Myocyte (in vitro differentiated cells): ENCODE data around the gene GMDS. TPM values are rescaled to one million over a fixed set of nuclear protein-coding genes. Genes with fewer than 3 reads are reported as not detected.

Experiments
- DNase-seq: peaks from one replicate; pipeline ENCODE4 v3.0.0-alpha.2; 2012; ENCODE audit warnings: low read depth
- total RNA-seq: library from RNA; depleted of rRNA; stranded (reverse); fragments of >200 nt; gene quantifications from 2 replicates; pipeline ENCODE4 v1.2.3, GENCODE V29; 2014

The GMDS gene
- total RNA-seq, 1 donor from 2014 or later: 9.3 TPM

GRCh38 chr6:1621070-1621701 is 624.2 kb downstream of the GMDS start:
- DNase-seq: no peak

GRCh38 chr6:1620504-1621069 is 624.8 kb downstream of the GMDS start:
- no peak for DNase-seq

DNA sequence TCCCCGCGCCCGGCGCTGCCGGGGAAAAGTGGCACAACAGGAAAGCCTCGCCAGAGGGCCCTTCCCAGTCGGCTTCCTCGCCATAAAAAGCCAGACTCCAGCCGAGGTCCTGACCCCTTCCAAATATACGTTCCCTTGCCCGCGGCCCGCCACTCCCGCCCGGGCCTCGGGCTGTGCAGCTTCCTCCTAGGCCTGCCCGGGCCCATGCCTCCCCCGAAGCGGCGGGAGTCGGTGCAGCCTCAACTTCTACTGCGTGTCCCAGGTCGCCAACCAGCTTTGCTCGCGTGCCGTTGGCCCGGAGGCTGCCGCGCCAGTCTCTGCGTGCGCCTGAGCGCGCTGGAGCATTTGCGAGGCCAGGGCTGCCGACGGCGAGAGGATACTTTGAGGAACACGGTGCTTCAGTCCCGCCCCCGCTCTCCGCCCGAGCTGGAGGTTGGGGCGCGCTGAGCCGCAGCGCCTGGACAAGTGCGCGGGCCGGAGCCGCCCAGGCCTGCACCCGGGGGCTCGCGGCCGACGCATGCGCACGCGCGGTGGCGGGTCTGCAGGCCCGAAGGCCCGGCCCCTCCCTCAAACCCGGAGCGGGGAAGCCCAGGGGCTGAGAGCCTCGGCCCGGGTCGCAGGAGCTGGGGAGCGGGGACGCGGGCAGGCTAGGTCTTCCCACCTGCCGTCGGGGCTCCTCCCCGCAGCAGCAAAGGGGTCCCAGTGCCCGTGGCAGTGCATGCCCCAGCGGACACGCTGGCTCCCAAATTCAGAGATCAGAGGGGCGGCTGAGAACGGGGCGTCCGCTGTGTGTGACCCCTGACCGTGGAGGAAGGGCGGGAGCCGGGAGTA is 625.5 kb downstream of the GMDS start:
- DNase-seq: no peak

DNA sequence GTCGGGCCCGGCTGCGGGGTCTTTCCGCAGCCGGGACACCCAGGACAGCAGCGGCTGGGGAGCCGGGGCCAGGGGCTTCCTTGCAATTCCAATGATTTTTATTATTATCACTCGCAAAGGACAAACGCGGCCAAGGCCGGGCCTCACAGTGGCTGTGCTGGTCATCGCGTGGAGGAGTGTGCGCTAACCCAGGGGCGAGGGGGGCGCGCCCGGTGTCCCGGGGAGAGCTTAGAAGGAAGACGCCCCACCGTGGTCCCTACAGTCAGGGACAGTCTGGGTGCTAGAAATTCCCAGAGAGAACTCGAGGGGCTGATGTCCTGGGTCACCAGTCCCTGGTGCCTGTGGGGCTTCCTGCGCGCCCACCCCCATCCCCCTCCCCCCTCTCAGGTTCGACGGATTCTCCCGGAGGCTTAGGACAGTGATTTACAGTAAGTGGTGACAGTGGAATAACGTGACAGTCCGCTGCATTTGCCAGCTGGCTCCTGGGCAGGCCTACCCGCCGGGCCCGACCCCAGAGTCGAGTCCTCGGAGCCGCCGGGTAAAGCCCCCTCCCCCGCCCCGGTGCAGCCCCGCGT is 626.2 kb downstream of the GMDS start:
- DNase-seq: no peak

DNA sequence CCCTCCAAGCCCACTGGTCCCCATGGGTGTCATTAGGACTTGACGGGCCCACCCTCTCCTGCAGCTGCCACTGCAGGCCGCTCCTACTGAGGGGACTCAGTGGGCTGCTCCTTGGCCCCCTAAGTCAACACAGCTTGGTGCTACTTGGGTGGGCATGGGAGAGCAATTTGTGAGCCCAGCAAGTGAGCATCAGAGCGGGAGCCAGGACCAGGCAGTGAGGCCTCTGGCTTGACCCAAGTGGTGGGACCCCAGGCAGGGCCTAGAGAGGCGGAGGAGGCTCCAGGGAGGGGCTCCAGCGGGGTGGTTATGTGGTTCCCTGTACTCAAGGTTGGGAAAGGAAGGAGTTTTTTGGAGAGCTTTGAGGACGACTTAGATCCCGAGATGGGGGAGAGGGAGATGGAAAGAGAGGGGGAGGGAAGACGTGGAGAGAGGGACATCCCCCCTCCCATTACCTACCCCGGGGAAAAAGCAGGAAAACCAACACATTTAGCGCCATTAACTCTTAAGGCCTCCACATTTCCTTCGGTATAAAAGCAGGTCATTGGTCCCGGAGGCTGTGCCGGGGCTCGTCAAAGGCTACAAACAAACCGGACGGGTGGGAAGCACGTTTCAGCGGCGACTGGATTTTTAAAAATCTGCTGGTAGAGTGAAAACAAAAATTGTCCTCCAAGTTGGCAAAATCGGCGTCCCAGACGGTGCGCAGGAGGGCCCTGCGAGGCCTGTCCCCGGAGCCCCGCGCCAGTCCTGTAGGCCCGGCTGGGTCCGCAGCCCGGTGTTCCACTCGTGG is 626.9 kb downstream of the GMDS start:
- DNase-seq: no peak

GRCh38 chr6:1617466-1618310 is 627.7 kb downstream of the GMDS start:
- no peak for DNase-seq

GRCh38 chr6:1616701-1617463 is 628.5 kb downstream of the GMDS start:
- DNase-seq: no peak

- no peak for DNase-seq
Observed at GRCh38 chr6:1615853-1616420, 629.5 kb downstream of the GMDS start.

DNA sequence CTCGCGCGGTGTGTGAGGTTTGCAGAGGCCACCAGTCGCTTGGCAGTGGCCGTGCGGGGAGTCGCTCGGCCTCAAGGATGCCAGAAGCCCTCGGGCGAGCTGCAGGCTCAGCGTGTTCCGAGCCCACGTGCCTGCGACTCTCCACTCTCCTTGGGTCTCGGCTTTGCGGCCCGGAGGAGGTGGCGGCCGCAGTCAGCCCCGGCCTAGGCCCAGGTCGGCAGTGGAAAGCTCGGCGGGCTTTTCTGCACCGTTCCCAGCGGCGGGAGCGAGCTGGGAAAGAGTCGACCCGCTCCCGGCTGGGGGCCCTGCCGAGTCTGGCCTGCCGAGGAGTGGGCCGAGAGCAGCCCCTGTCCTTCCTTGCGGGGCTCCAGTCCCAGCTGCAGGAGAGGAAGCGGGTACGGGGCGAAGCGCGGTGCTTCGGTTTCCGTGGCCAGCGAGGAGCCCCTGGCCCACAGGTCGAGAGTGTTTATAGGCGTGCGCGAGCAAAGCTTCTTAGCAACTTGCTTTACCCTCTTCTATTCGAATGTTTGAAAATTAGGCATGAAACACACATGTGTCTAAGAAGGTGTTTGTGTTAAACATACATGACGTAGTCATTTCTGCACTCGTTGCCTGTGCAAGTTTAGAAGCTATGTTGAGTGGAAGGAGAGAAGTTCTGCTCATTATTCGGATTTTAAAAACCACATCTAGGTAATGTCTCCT is 630.1 kb downstream of the GMDS start:
- no peak for DNase-seq

DNA sequence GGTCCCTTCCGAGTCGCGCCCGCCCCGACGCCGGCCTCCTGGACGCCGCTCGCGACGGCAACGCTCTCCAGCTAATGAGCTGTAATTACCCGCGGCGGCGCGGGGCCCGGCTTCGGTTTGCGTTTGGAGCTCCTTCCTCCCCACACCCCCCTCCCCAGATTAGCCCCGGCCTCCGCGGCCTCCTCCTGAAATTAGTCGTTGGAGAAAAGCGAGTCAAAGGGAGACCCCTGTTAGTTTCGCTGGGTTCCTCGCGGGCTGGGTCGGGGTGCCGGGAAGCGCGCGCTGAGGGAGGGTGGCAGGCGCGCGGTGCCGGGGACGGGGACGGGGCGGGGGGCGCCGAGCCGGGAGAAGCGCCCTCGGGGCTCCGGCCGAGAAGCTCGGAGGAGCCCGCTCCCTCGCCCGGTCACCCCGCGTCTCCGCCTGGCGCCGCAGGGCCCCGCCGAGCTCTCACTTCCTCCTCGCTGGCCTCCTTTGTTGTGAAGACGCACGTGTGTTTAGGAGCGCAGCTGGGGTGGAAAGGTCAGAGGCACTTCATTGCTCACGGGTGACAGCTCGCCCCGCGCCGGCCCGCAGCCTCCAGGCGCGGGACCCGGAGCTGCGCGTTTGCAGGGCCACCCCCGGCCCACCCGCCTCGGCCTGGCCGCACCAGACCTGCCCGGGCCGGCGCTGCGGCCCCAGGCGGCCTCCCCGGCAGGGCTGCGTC is 630.8 kb downstream of the GMDS start:
- DNase-seq: no peak

GRCh38 chr6:1613688-1614447 is 631.5 kb downstream of the GMDS start:
- peak; percentile 22 for DNase-seq

DNA sequence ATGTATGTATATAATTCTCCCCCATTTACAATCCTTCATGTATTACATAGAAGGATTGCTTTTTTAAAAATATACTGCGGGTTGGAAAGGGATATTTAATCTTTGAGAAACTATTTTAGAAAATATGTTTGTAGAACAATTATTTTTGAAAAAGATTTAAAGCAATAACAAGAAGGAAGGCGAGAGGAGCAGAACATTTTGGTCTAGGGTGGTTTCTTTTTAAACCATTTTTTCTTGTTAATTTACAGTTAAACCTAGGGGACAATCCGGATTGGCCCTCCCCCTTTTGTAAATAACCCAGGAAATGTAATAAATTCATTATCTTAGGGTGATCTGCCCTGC is 632.1 kb downstream of the GMDS start:
- DNase-seq: no peak

DNA sequence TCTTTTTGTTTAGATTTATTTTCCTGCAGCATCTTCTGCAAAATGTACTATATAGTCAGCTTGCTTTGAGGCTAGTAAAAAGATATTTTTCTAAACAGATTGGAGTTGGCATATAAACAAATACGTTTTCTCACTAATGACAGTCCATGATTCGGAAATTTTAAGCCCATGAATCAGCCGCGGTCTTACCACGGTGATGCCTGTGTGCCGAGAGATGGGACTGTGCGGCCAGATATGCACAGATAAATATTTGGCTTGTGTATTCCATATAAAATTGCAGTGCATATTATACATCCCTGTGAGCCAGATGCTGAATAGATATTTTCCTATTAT is 632.5 kb downstream of the GMDS start:
- peak; percentile 16 for DNase-seq

DNA sequence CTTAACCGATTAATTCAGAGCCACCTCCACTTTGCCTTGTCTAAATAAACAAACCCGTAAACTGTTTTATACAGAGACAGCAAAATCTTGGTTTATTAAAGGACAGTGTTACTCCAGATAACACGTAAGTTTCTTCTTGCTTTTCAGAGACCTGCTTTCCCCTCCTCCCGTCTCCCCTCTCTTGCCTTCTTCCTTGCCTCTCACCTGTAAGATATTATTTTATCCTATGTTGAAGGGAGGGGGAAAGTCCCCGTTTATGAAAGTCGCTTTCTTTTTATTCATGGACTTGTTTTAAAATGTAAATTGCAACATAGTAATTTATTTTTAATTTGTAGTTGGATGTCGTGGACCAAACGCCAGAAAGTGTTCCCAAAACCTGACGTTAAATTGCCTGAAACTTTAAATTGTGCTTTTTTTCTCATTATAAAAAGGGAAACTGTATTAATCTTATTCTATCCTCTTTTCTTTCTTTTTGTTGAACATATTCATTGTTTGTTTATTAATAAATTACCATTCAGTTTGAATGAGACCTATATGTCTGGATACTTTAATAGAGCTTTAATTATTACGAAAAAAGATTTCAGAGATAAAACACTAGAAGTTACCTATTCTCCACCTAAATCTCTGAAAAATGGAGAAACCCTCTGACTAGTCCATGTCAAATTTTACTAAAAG is 633.0 kb downstream of the GMDS start:
- no peak for DNase-seq

- DNase-seq: peak; percentile 41
Observed at GRCh38 chr6:1611572-1612298, 633.7 kb downstream of the GMDS start.

DNA sequence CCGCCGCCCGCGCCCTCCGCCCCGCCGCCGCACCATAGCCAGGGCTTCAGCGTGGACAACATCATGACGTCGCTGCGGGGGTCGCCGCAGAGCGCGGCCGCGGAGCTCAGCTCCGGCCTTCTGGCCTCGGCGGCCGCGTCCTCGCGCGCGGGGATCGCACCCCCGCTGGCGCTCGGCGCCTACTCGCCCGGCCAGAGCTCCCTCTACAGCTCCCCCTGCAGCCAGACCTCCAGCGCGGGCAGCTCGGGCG is 634.2 kb downstream of the GMDS start:
- peak; percentile 42 for DNase-seq
